C4-2B (cell line): ENCODE data around the gene TLE3.

Experiments used
- ZFX ChIP-seq: fragments of 450-650 bp; IDR thresholded peaks from 2 replicates; pipeline ENCODE4 v1.6.1; 2017
- TF ChIP-seq, protein P1 (sequence below): fragments of 450-650 bp; conservative IDR thresholded peaks from 2 replicates; pipeline ENCODE4 v1.5.1; 2017; ENCODE audit warnings: mild to moderate bottlenecking

DNA sequence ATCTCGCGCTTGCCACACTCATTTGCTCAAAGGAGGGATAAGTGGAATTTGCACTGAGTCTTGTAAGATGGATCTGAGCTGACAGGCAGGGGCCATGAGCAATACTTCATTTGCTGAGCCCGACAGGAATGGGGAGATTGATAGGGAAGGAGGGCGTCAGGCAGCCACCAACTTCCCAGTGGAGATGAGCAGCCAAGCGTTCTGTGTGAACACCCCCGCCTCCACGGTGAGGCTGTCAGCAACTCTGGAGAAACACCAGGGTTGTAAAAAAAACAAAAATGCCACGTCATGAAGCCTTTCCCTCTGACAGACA, 36.8 kb downstream of the TLE3 start:
- TF ChIP-seq, protein P1, sequence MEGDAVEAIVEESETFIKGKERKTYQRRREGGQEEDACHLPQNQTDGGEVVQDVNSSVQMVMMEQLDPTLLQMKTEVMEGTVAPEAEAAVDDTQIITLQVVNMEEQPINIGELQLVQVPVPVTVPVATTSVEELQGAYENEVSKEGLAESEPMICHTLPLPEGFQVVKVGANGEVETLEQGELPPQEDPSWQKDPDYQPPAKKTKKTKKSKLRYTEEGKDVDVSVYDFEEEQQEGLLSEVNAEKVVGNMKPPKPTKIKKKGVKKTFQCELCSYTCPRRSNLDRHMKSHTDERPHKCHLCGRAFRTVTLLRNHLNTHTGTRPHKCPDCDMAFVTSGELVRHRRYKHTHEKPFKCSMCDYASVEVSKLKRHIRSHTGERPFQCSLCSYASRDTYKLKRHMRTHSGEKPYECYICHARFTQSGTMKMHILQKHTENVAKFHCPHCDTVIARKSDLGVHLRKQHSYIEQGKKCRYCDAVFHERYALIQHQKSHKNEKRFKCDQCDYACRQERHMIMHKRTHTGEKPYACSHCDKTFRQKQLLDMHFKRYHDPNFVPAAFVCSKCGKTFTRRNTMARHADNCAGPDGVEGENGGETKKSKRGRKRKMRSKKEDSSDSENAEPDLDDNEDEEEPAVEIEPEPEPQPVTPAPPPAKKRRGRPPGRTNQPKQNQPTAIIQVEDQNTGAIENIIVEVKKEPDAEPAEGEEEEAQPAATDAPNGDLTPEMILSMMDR: no peak
- TF ChIP-seq ZFX: no peak
